ENCODE data around the gene PPFIBP1. TPM values are rescaled to one million over a fixed set of nuclear protein-coding genes. Genes with fewer than 3 reads are reported as not detected.

The PPFIBP1 gene
- total RNA-seq, 3 donors from 2014 or later (not counting 1 experiment from before 2014, with no cell fraction given), result 0.73 to 1.6 (median 1.4) TPM

GRCh38 chr12:27711317-27711682 lies 187.3 kb downstream of the PPFIBP1 start:
- Mint-ChIP-seq H3K36me3 (no peaks in the 10 kb centered on the region), H3K27me3 (ENCODE audit: low read depth in 2 of 2) (peaks cover 0 to 3% of the 10 kb centered on the region in 2 donors), H3K27ac (peak overlapping the region; percentile 90 to 94), H3K9me3 (no peaks in the 10 kb centered on the region), H3K4me3 (peak overlapping the region; percentile 95), H3K4me1 (peaks cover 28 to 39% of the 10 kb centered on the region in 2 donors)
- Histone ChIP-seq H3K4me3 (ENCODE audit: low read length) (peak overlapping the region; percentile 97), H3K27me3 (ENCODE audit: control insufficient read depth, insufficient read depth, low read length) (peaks cover 2% of the 10 kb centered on the region), H3K9me3 (ENCODE audit: control insufficient read depth, insufficient read depth, low read length) (no peaks in the 10 kb centered on the region), H3K27ac (ENCODE audit: low read length) (peak overlapping the region; percentile 73), H3K36me3 (ENCODE audit: control insufficient read depth, insufficient read depth, low read length) (peaks cover 7% of the 10 kb centered on the region), H3K4me1 (ENCODE audit: control insufficient read depth, insufficient read depth, low read length) (peaks cover 12% of the 10 kb centered on the region)
- peak in 1 of 2 donors; percentile 35 for DNase-seq
- ATAC-seq, result no peak
- intact Hi-C loops (cut with micrococcal nuclease), result loop anchor here (2.0 kb wide), 1 partner anchor 186 kb away; the partner anchor contains the start of gene PPFIBP1
- no peak for TF ChIP-seq CTCF (IDR thresholded peaks at IDR 0.05)
- WGBS (ENCODE audit: insufficient coverage), result 0% methylated on average over 11 of the region's 11 CpGs

- Mint-ChIP-seq H3K36me3 (no peaks in the 10 kb centered on the region), H3K9me3 (no peaks in the 10 kb centered on the region), H3K4me1 (peaks cover 28 to 39% of the 10 kb centered on the region in 2 donors), H3K27ac (peak overlapping the region in 1 of 2 donors; percentile 90), H3K27me3 (ENCODE audit: low read depth in 2 of 2) (peaks cover 0 to 3% of the 10 kb centered on the region in 2 donors), H3K4me3 (peak overlapping the region; percentile 95)
- DNase-seq, result no peak
- intact Hi-C loops (cut with micrococcal nuclease), result loop anchor here (2.0 kb wide), 1 partner anchor 187 kb away; the partner anchor contains the start of gene PPFIBP1
- WGBS (ENCODE audit: insufficient coverage), result 82% methylated on average over 2 of the region's 2 CpGs
- peaks cover 12% of the 10 kb centered on the region for H3K4me1 ChIP-seq (ENCODE audit: control insufficient read depth, insufficient read depth, low read length)
- no peak overlapping the region for H3K27ac ChIP-seq (ENCODE audit: low read length)
- H3K36me3 ChIP-seq (ENCODE audit: control insufficient read depth, insufficient read depth, low read length), result peaks cover 10% of the 10 kb centered on the region
- H3K9me3 ChIP-seq (ENCODE audit: control insufficient read depth, insufficient read depth, low read length), result no peaks in the 10 kb centered on the region
- no peak overlapping the region for H3K4me3 ChIP-seq (ENCODE audit: low read length)
- no peak for TF ChIP-seq CTCF (IDR thresholded peaks at IDR 0.05)
- no peak for ATAC-seq
- H3K27me3 ChIP-seq (ENCODE audit: control insufficient read depth, insufficient read depth, low read length), result peaks cover 2% of the 10 kb centered on the region
Measured at GRCh38 chr12:27711967-27712366, 188.0 kb downstream of the PPFIBP1 start.

- Histone ChIP-seq H3K9me3 (ENCODE audit: control insufficient read depth, insufficient read depth, low read length) (no peaks in the 10 kb centered on the region), H3K36me3 (ENCODE audit: control insufficient read depth, insufficient read depth, low read length) (peaks cover 49% of the 10 kb centered on the region), H3K4me1 (ENCODE audit: control insufficient read depth, insufficient read depth, low read length) (no peaks in the 10 kb centered on the region), H3K4me3 (ENCODE audit: low read length) (no peak overlapping the region), H3K27ac (ENCODE audit: low read length) (no peak overlapping the region), H3K27me3 (ENCODE audit: control insufficient read depth, insufficient read depth, low read length) (no peaks in the 10 kb centered on the region)
- Mint-ChIP-seq H3K4me1 (no peaks in the 10 kb centered on the region), H3K4me3 (no peak overlapping the region), H3K27ac (no peak overlapping the region), H3K9me3 (no peaks in the 10 kb centered on the region), H3K36me3 (no peaks in the 10 kb centered on the region), H3K27me3 (ENCODE audit: low read depth in 2 of 2) (no peaks in the 10 kb centered on the region)
- intact Hi-C loops (cut with micrococcal nuclease), result no loop called here
- no peak for TF ChIP-seq CTCF (IDR thresholded peaks at IDR 0.05)
- WGBS (ENCODE audit: insufficient coverage), result 88% methylated on average over 1 of the region's 1 CpG
- ATAC-seq, result no peak
- DNase-seq, result no peak
Measured at GRCh38 chr12:27723212-27723611, 199.2 kb downstream of the PPFIBP1 start.

- Histone ChIP-seq H3K27ac (ENCODE audit: low read length) (no peak overlapping the region), H3K4me3 (ENCODE audit: low read length) (no peak overlapping the region), H3K9me3 (ENCODE audit: control insufficient read depth, insufficient read depth, low read length) (no peaks in the 10 kb centered on the region), H3K36me3 (ENCODE audit: control insufficient read depth, insufficient read depth, low read length) (peaks cover 35% of the 10 kb centered on the region), H3K4me1 (ENCODE audit: control insufficient read depth, insufficient read depth, low read length) (no peaks in the 10 kb centered on the region), H3K27me3 (ENCODE audit: control insufficient read depth, insufficient read depth, low read length) (no peaks in the 10 kb centered on the region)
- DNase-seq (no peak), ATAC-seq (no peak)
- no peak overlapping the region for H3K27ac Mint-ChIP-seq
- TF ChIP-seq CTCF (IDR thresholded peaks at IDR 0.05), result no peak
- no peak overlapping the region for H3K4me3 Mint-ChIP-seq
- intact Hi-C loops (cut with micrococcal nuclease), result no loop called here
- H3K4me1 Mint-ChIP-seq, result no peaks in the 10 kb centered on the region
- no peaks in the 10 kb centered on the region for H3K36me3 Mint-ChIP-seq
- H3K9me3 Mint-ChIP-seq, result no peaks in the 10 kb centered on the region
- H3K27me3 Mint-ChIP-seq (ENCODE audit: low read depth in 2 of 2), result no peaks in the 10 kb centered on the region
- WGBS (ENCODE audit: insufficient coverage), result 100% methylated on average over 3 of the region's 4 CpGs
Measured at GRCh38 chr12:27730097-27730588, 206.1 kb downstream of the PPFIBP1 start.

All from natural killer cell (primary cell).